ENCODE measurements around the gene COL5A1. TPM values are rescaled to one million over a fixed set of nuclear protein-coding genes. Genes with fewer than 3 reads are reported as not detected.
"Not testable (repeated sequence)": the region's sequence is repeated elsewhere in the genome, so short reads cannot be mapped to it uniquely, and the experiment has no call there.

COL5A1 gene
- total RNA-seq, 1 donor from 2014 or later: 21.6 TPM

- DNase-seq (ENCODE audit: low spot score): no peak
- intact Hi-C loops (cut with DNase I): no loop called here
Measured at GRCh38 chr9:134712243-134712642, 70.6 kb downstream of the COL5A1 start.

- no peak for DNase-seq (ENCODE audit: low spot score)
- intact Hi-C loops (cut with DNase I): no loop called here
Measured at GRCh38 chr9:134712926-134713325, 71.3 kb downstream of the COL5A1 start.

- intact Hi-C loops (cut with DNase I); DNase-seq (ENCODE audit: low spot score): not testable (repeated sequence)
Measured at GRCh38 chr9:134715536-134715935, 73.9 kb downstream of the COL5A1 start.

- no peak for DNase-seq (ENCODE audit: low spot score)
- intact Hi-C loops (cut with DNase I): no loop called here
Measured at GRCh38 chr9:134716067-134716466, 74.5 kb downstream of the COL5A1 start.

- DNase-seq (ENCODE audit: low spot score): no peak
- intact Hi-C loops (cut with DNase I): no loop called here
Measured at GRCh38 chr9:134717056-134717455, 75.5 kb downstream of the COL5A1 start.

GRCh38 chr9:134717924-134718645, 76.5 kb downstream of the COL5A1 start:
- intact Hi-C loops (cut with DNase I): no loop called here
- DNase-seq (ENCODE audit: low spot score): no peak

GRCh38 chr9:134719331-134719730, 77.7 kb downstream of the COL5A1 start:
- intact Hi-C loops (cut with DNase I): no loop called here
- no peak for DNase-seq (ENCODE audit: low spot score)

GRCh38 chr9:134720136-134720753, 78.6 kb downstream of the COL5A1 start:
- intact Hi-C loops (cut with DNase I): no loop called here
- DNase-seq (ENCODE audit: low spot score): no peak

- no peak for DNase-seq (ENCODE audit: low spot score)
- intact Hi-C loops (cut with DNase I): no loop called here
Measured at GRCh38 chr9:134720796-134721195, 79.2 kb downstream of the COL5A1 start.

- no peak for DNase-seq (ENCODE audit: low spot score)
- intact Hi-C loops (cut with DNase I): no loop called here
Measured at GRCh38 chr9:134721344-134721743, 79.7 kb downstream of the COL5A1 start.

GRCh38 chr9:134722120-134722701, 80.6 kb downstream of the COL5A1 start:
- intact Hi-C loops (cut with DNase I): no loop called here
- DNase-seq (ENCODE audit: low spot score): no peak

- no peak for DNase-seq (ENCODE audit: low spot score)
- intact Hi-C loops (cut with DNase I): no loop called here
Measured at GRCh38 chr9:134723037-134723436, 81.4 kb downstream of the COL5A1 start.

- intact Hi-C loops (cut with DNase I): no loop called here
- DNase-seq (ENCODE audit: low spot score): no peak
Measured at GRCh38 chr9:134723491-134724190, 82.0 kb downstream of the COL5A1 start.

- intact Hi-C loops (cut with DNase I): no loop called here
- no peak for DNase-seq (ENCODE audit: low spot score)
Measured at GRCh38 chr9:134724202-134724911, 82.8 kb downstream of the COL5A1 start.

- intact Hi-C loops (cut with DNase I): no loop called here
- DNase-seq (ENCODE audit: low spot score): no peak
Measured at GRCh38 chr9:134724912-134725604, 83.5 kb downstream of the COL5A1 start.

GRCh38 chr9:134725605-134725940, 84.0 kb downstream of the COL5A1 start:
- no peak for DNase-seq (ENCODE audit: low spot score)
- intact Hi-C loops (cut with DNase I): no loop called here

GRCh38 chr9:134726026-134726721, 84.6 kb downstream of the COL5A1 start:
- intact Hi-C loops (cut with DNase I): no loop called here
- DNase-seq (ENCODE audit: low spot score): no peak

GRCh38 chr9:134726722-134727034, 85.1 kb downstream of the COL5A1 start:
- DNase-seq (ENCODE audit: low spot score): no peak
- intact Hi-C loops (cut with DNase I): no loop called here

Measured in cardiac septum (tissue), 1 donor.